Measurements from ENCODE around the gene NR6A1.

Gene NR6A1

GRCh38 chr9:124477648-124478285, 293.3 kb downstream of the NR6A1 start:
- no peak for DNase-seq (ENCODE audit: low read depth, low spot score)
- H3K27me3 ChIP-seq (ENCODE audit: control insufficient read depth, insufficient read depth, low read length): no peaks in the 10 kb centered on the region; the same call in 1 of the 2 replicates
- H3K9me3 ChIP-seq (ENCODE audit: control insufficient read depth, insufficient read depth, low read length): no peaks in the 10 kb centered on the region
- H3K36me3 ChIP-seq (ENCODE audit: control insufficient read depth, insufficient read depth, low read length): no peaks in the 10 kb centered on the region
- no CpG with 5 or more reads among the region's 53 CpGs for WGBS (ENCODE audit: insufficient coverage, insufficient read length)
- peaks cover 15% of the 10 kb centered on the region for H3K4me1 ChIP-seq (ENCODE audit: control insufficient read depth, insufficient read depth, low read length)
- no peak overlapping the region for H3K27ac ChIP-seq (ENCODE audit: low read length)
- H3K4me3 ChIP-seq (ENCODE audit: low read length): peak overlapping the region; percentile 23; the same call in 1 of the 2 replicates

- Histone ChIP-seq H3K27ac (ENCODE audit: low read length) (no peak overlapping the region), H3K4me3 (ENCODE audit: low read length) (peak overlapping the region; percentile 23; the same call in 1 of the 2 replicates), H3K4me1 (ENCODE audit: control insufficient read depth, insufficient read depth, low read length) (peaks cover 13% of the 10 kb centered on the region), H3K9me3 (ENCODE audit: control insufficient read depth, insufficient read depth, low read length) (no peaks in the 10 kb centered on the region), H3K36me3 (ENCODE audit: control insufficient read depth, insufficient read depth, low read length) (no peaks in the 10 kb centered on the region), H3K27me3 (ENCODE audit: control insufficient read depth, insufficient read depth, low read length) (no peaks in the 10 kb centered on the region; the same call in 1 of the 2 replicates)
- no CpG with 5 or more reads among the region's 19 CpGs for WGBS (ENCODE audit: insufficient coverage, insufficient read length)
- DNase-seq (ENCODE audit: low read depth, low spot score): no peak
Observed at GRCh38 chr9:124477211-124477647, 293.9 kb downstream of the NR6A1 start.

GRCh38 chr9:124475868-124476690, 295.0 kb downstream of the NR6A1 start:
- no CpG with 5 or more reads among the region's 14 CpGs for WGBS (ENCODE audit: insufficient coverage, insufficient read length)
- H3K4me3 ChIP-seq (ENCODE audit: low read length): no peak overlapping the region
- H3K9me3 ChIP-seq (ENCODE audit: control insufficient read depth, insufficient read depth, low read length): no peaks in the 10 kb centered on the region
- no peaks in the 10 kb centered on the region; the same call in 1 of the 2 replicates for H3K27me3 ChIP-seq (ENCODE audit: control insufficient read depth, insufficient read depth, low read length)
- H3K27ac ChIP-seq (ENCODE audit: low read length): no peak overlapping the region
- no peaks in the 10 kb centered on the region for H3K36me3 ChIP-seq (ENCODE audit: control insufficient read depth, insufficient read depth, low read length)
- no peak for DNase-seq (ENCODE audit: low read depth, low spot score)
- H3K4me1 ChIP-seq (ENCODE audit: control insufficient read depth, insufficient read depth, low read length): peaks cover 12% of the 10 kb centered on the region

GRCh38 chr9:124475158-124475867, 295.8 kb downstream of the NR6A1 start:
- no peak for DNase-seq (ENCODE audit: low read depth, low spot score)
- WGBS (ENCODE audit: insufficient coverage, insufficient read length): no CpG with 5 or more reads among the region's 21 CpGs

GRCh38 chr9:124474151-124474550, 297.0 kb downstream of the NR6A1 start:
- no CpG with 5 or more reads among the region's 4 CpGs for WGBS (ENCODE audit: insufficient coverage, insufficient read length)
- Histone ChIP-seq H3K9me3 (ENCODE audit: control insufficient read depth, insufficient read depth, low read length) (no peaks in the 10 kb centered on the region), H3K27me3 (ENCODE audit: control insufficient read depth, insufficient read depth, low read length) (no peaks in the 10 kb centered on the region; the same call in 1 of the 2 replicates), H3K27ac (ENCODE audit: low read length) (no peak overlapping the region), H3K4me3 (ENCODE audit: low read length) (no peak overlapping the region), H3K36me3 (ENCODE audit: control insufficient read depth, insufficient read depth, low read length) (no peaks in the 10 kb centered on the region; the same call in 1 of the 2 replicates), H3K4me1 (ENCODE audit: control insufficient read depth, insufficient read depth, low read length) (peaks cover 5% of the 10 kb centered on the region; the same call in 1 of the 2 replicates)
- no peak for DNase-seq (ENCODE audit: low read depth, low spot score)

More at GRCh38 chr9:124475158-124475867, 295.8 kb downstream of the NR6A1 start:
- Histone ChIP-seq H3K4me1 (ENCODE audit: control insufficient read depth, insufficient read depth, low read length) (peaks cover 9% of the 10 kb centered on the region), H3K27ac (ENCODE audit: low read length) (no peak overlapping the region), H3K4me3 (ENCODE audit: low read length) (no peak overlapping the region), H3K9me3 (ENCODE audit: control insufficient read depth, insufficient read depth, low read length) (no peaks in the 10 kb centered on the region), H3K27me3 (ENCODE audit: control insufficient read depth, insufficient read depth, low read length) (no peaks in the 10 kb centered on the region; the same call in 1 of the 2 replicates), H3K36me3 (ENCODE audit: control insufficient read depth, insufficient read depth, low read length) (no peaks in the 10 kb centered on the region)

- no CpG with 5 or more reads among the region's 10 CpGs for WGBS (ENCODE audit: insufficient coverage, insufficient read length)
- no peak overlapping the region for H3K4me3 ChIP-seq (ENCODE audit: low read length)
- H3K9me3 ChIP-seq (ENCODE audit: control insufficient read depth, insufficient read depth, low read length): no peaks in the 10 kb centered on the region
- H3K27ac ChIP-seq (ENCODE audit: low read length): no peak overlapping the region
- no peaks in the 10 kb centered on the region; the same call in 1 of the 2 replicates for H3K36me3 ChIP-seq (ENCODE audit: control insufficient read depth, insufficient read depth, low read length)
- peaks cover 3% of the 10 kb centered on the region; the same call in 1 of the 2 replicates for H3K4me1 ChIP-seq (ENCODE audit: control insufficient read depth, insufficient read depth, low read length)
- H3K27me3 ChIP-seq (ENCODE audit: control insufficient read depth, insufficient read depth, low read length): no peaks in the 10 kb centered on the region; the same call in 1 of the 2 replicates
- no peak for DNase-seq (ENCODE audit: low read depth, low spot score)
Observed at GRCh38 chr9:124473310-124473709, 297.8 kb downstream of the NR6A1 start.

- no peak overlapping the region for H3K27ac ChIP-seq (ENCODE audit: low read length)
- no peak for DNase-seq (ENCODE audit: low read depth, low spot score)
Observed at GRCh38 chr9:124472770-124473169, 298.3 kb downstream of the NR6A1 start.

GRCh38 chr9:124471761-124472160, 299.4 kb downstream of the NR6A1 start:
- Histone ChIP-seq H3K4me1 (ENCODE audit: control insufficient read depth, insufficient read depth, low read length) (no peaks in the 10 kb centered on the region; the same call in 1 of the 2 replicates), H3K36me3 (ENCODE audit: control insufficient read depth, insufficient read depth, low read length) (no peaks in the 10 kb centered on the region; the same call in 1 of the 2 replicates), H3K27me3 (ENCODE audit: control insufficient read depth, insufficient read depth, low read length) (no peaks in the 10 kb centered on the region), H3K9me3 (ENCODE audit: control insufficient read depth, insufficient read depth, low read length) (no peaks in the 10 kb centered on the region), H3K27ac (ENCODE audit: low read length) (no peak overlapping the region), H3K4me3 (ENCODE audit: low read length) (no peak overlapping the region)
- DNase-seq (ENCODE audit: low read depth, low spot score): no peak
- no CpG with 5 or more reads among the region's 9 CpGs for WGBS (ENCODE audit: insufficient coverage, insufficient read length)

More at GRCh38 chr9:124472770-124473169, 298.3 kb downstream of the NR6A1 start:
- H3K4me1 ChIP-seq (ENCODE audit: control insufficient read depth, insufficient read depth, low read length): peaks cover 3% of the 10 kb centered on the region
- H3K36me3 ChIP-seq (ENCODE audit: control insufficient read depth, insufficient read depth, low read length): no peaks in the 10 kb centered on the region; the same call in 1 of the 2 replicates
- H3K9me3 ChIP-seq (ENCODE audit: control insufficient read depth, insufficient read depth, low read length): no peaks in the 10 kb centered on the region
- WGBS (ENCODE audit: insufficient coverage, insufficient read length): no CpG with 5 or more reads among the region's 7 CpGs
- no peak overlapping the region for H3K4me3 ChIP-seq (ENCODE audit: low read length)
- no peaks in the 10 kb centered on the region for H3K27me3 ChIP-seq (ENCODE audit: control insufficient read depth, insufficient read depth, low read length)

- H3K27me3 ChIP-seq (ENCODE audit: control insufficient read depth, insufficient read depth, low read length): no peaks in the 10 kb centered on the region
- DNase-seq (ENCODE audit: low read depth, low spot score): no peak
- no peak overlapping the region for H3K4me3 ChIP-seq (ENCODE audit: low read length)
- no peaks in the 10 kb centered on the region for H3K9me3 ChIP-seq (ENCODE audit: control insufficient read depth, insufficient read depth, low read length)
- no peaks in the 10 kb centered on the region; the same call in 1 of the 2 replicates for H3K36me3 ChIP-seq (ENCODE audit: control insufficient read depth, insufficient read depth, low read length)
- H3K4me1 ChIP-seq (ENCODE audit: control insufficient read depth, insufficient read depth, low read length): no peaks in the 10 kb centered on the region; the same call in 1 of the 2 replicates
- no CpG with 5 or more reads among the region's 7 CpGs for WGBS (ENCODE audit: insufficient coverage, insufficient read length)
- H3K27ac ChIP-seq (ENCODE audit: low read length): no peak overlapping the region
Observed at GRCh38 chr9:124470726-124471125, 300.4 kb downstream of the NR6A1 start.

GRCh38 chr9:124470306-124470705, 300.8 kb downstream of the NR6A1 start:
- H3K9me3 ChIP-seq (ENCODE audit: control insufficient read depth, insufficient read depth, low read length): no peaks in the 10 kb centered on the region
- H3K4me1 ChIP-seq (ENCODE audit: control insufficient read depth, insufficient read depth, low read length): no peaks in the 10 kb centered on the region; the same call in 1 of the 2 replicates
- H3K4me3 ChIP-seq (ENCODE audit: low read length): no peak overlapping the region
- H3K27ac ChIP-seq (ENCODE audit: low read length): no peak overlapping the region
- no CpG with 5 or more reads among the region's 13 CpGs for WGBS (ENCODE audit: insufficient coverage, insufficient read length)
- no peaks in the 10 kb centered on the region for H3K27me3 ChIP-seq (ENCODE audit: control insufficient read depth, insufficient read depth, low read length)
- no peak for DNase-seq (ENCODE audit: low read depth, low spot score)
- no peaks in the 10 kb centered on the region; the same call in 1 of the 2 replicates for H3K36me3 ChIP-seq (ENCODE audit: control insufficient read depth, insufficient read depth, low read length)

Measured in iPS DF 6.9 (cell line).